NAMALWA (cell line): ENCODE data around the gene RBCK1.
"Not testable (repeated sequence)": the region's sequence is repeated elsewhere in the genome, so short reads cannot be mapped to it uniquely, and the experiment has no call there.

ENCODE experiments used
- DNase-seq: peaks from one replicate; pipeline ENCODE4 v3.0.0-alpha.2; 2015; ENCODE audit warnings: low spot score

RBCK1 gene

GRCh38 chr20:407953-408842 is at the start of gene RBCK1:
TSS of gene RBCK1 (plus strand) at chr20:408299. CDS start at chr20:408758, 459 bp downstream.
- peak; percentile 90 for DNase-seq

DNA sequence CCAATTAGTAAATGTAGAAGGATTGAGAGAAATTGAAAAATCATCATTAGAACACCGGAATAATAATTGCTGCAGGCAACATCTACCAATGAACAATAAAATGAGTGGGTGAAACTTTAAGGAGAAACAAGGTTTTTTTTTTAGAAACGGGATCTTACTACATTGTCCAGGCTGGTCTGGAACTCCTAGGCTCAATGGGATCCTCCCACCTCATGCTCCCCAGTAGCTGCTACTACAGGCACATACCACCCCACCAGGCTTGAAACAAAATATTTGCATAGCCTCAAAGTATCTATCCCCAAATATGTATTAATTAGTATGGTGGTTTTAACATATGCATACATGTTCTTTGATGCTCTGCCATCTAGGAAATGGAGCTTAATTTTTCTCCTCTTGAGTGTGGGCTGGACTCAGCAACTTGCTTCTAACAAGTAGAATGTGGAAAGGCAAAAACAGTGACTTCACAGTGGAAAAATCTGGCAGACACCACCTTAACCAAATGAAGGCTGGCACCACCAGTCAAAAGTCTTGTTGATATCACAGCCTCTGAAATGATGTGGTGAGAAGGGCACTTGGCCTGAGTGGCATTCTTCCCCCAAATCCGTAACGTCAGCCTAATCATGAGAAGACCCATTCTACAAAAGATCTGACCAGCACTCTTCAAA is 49.1 kb upstream of the RBCK1 start:
- no peak for DNase-seq

DNA sequence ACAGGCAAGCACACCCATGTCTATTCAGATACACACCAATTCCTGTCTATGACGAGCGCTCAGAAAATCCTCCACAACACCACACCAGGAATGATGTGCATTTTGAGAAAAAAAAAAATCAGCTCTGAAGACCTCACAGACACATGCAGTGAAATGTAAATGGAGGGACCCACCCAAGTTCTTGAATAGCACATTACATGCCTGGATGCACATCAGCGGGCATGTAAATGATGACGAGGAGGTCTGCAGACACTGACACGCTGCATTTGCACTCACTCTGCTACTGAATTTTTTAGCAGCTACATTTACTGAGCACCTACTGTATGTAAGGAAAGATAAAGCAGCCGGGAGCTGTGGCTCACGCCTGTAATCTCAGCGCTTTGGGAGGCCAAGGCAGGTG is 46.5 kb upstream of the RBCK1 start:
- DNase-seq = peak; percentile 83

DNA sequence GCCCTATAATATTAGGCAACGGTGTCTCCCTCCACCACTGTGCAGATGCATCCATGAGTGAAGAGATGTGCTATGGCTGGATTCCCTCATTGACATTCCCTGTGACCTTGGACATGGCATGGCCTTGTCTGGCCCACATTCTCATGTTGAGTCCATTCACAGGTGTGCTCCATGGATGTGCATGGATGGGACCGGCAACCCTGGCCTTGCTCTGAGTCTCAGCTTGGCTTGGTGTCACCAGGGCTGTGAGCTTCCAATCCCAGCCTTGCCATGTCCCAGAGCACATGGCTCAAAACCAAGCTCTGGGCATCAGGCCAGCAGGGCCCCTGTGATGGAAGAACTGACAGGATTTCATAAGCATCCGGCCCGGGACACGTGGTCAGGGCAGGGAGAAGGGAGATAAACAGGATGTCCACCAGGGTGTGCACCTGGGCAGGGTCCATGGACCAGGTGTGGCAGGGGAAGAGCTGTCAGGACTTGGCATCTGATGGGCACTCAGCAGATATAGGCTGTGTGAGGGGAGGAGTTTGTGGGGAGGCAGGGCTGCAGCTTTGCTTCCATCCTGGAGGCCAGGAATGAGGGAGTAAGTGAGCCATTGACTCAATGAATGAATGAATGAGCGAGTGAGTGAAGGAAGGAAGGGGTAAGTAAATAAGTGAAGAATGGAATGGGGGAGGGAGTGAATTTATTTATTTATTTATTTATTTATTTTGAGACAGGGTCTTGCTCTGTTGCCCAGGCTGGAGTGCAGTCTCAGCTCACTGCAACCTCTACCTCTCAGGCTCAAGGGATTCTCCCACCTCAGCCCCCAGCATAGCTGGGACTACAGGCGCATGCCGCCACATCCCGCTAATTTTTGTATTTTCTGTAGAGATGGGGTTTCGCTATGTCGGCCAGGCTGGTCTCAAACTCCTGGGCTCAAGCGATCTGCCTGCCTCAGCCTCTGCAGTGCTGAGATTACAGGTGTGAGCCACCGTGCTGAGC is 45.5 kb upstream of the RBCK1 start:
- peak; percentile 83 for DNase-seq

DNA sequence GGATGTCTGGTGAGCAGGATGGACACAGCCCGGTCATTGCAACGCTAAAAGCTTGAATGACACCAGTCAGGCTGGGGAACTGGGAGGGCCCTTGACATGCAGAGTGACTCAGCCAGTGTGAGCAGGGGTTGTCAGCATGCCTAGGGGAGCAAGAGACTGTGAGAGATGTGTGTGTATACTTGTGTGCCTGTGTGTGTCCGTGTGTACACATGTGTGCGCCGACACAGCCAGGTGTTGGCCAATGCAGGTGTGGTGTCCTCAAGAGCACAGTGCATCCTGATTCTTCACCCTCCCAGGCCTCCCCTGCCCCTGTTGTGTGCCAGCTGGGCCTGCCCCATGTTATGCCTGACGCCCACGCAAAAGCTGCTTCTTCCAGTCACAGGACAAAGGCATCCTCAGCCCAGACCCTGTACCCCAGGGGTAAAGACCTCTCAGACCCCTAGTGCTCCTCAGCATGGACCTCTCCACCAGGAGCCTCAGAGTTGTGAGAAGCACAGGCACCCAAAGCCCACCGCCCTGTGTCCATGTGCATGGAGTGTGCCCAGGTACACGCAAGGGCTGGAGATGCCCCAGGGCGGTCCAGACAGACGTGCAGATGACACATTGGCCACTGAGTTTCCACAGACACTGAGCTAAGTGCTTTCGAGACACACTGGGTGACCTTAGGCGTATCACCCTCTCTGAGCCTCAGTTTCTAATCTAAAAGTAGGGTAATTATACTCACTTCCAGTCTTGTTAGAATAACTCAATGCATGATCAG is 44.6 kb upstream of the RBCK1 start:
- DNase-seq = no peak

DNA sequence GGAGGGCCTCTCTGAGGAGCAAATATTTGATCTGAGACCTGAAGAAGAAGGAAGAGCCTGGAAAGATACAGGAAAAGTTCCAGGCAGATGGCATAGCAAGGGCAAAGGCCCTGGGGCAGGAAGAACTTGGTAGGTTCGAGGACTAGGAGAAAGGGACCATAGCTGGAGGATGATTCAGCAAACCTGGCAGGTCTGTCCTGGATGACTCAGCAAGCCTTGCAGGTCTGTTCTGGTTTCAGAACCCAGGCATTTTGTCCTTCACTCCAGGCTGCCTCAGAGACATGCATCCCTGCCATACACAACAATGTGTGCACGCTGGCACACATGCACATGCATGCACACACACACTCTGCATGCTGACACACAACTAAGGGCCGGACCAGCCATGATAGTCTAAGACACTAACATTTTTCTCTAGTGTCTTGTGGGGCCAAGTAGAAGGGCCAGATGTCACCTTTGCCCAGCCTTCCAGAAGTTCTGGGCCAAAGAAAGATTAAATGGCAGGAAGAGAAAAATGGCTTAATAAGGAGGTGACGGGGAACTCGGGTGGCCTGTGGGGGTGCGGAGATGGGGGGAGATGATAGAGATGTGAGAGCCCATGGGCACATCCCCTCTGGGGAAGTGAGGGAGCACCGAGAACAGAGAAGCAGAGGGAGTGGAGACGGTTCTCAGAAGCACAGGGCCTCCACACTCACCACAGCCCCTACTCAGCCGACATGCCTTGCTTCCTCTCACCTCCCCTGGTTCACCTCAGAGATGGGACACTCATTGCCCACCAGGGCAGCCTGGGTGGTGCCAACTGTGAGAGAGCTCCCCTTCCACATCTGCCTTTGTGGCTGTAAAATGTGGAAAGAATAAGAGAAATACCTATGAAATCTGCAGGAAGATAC is 42.9 kb upstream of the RBCK1 start:
- DNase-seq = no peak

DNA sequence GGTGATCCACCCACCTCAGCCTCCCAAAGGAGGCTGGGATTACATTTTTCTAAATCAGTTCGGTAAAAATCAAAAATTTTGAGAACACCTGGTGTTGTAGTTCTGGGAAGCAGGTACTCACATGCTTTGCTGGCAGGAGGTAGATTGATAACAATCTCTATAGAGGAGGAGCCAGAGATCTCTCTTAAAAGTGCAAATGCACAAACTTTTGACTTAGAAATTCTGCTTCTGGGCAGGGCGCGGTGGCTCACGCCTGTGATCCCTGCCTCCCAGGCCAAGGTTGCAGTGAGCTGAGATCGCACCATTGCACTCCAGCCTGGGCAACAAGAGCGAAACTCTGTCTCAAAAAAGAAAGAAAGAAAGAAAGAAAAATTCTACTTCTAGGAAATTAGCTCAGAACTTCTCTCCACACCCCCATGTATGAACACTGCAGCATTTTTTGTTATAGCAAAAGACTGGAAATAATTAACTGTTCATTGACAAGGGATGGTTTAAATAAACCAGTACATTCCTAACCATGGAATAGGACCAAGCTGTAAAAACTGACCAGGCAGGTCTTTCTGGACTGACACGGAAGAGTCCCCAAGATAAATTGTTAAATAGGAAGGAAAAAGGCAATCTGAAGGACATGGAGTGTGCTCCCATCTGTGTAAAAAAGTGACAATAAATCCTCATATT is 41.9 kb upstream of the RBCK1 start:
- no peak for DNase-seq

- DNase-seq = no peak
Observed at GRCh38 chr20:366719-367485, 41.2 kb upstream of the RBCK1 start.

GRCh38 chr20:367486-367887 is 40.6 kb upstream of the RBCK1 start:
- no peak for DNase-seq

- DNase-seq = no peak
Observed at GRCh38 chr20:368915-369314, 39.2 kb upstream of the RBCK1 start.

DNA sequence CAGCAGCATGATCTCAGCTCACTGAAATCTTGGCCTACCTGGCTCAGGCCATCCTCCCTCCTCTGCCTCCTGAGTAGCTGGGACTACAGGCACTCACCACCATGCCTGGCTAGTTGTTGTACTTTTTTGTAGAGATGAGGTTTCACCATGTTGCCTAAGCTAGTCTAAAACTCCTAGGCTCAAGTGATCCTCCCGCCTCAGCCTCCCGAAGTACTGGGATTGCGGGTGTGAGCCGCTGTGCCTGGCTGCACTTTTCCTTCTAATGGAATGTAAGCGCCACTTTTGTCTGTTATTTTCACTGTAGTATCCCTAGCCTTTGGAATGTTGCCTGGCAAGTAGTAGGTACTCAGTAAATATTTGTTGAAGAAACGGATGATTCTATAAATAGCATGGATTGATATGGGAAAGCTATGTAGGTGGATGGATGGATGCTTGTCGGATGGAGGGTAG is 37.9 kb upstream of the RBCK1 start:
- DNase-seq = no peak

DNA sequence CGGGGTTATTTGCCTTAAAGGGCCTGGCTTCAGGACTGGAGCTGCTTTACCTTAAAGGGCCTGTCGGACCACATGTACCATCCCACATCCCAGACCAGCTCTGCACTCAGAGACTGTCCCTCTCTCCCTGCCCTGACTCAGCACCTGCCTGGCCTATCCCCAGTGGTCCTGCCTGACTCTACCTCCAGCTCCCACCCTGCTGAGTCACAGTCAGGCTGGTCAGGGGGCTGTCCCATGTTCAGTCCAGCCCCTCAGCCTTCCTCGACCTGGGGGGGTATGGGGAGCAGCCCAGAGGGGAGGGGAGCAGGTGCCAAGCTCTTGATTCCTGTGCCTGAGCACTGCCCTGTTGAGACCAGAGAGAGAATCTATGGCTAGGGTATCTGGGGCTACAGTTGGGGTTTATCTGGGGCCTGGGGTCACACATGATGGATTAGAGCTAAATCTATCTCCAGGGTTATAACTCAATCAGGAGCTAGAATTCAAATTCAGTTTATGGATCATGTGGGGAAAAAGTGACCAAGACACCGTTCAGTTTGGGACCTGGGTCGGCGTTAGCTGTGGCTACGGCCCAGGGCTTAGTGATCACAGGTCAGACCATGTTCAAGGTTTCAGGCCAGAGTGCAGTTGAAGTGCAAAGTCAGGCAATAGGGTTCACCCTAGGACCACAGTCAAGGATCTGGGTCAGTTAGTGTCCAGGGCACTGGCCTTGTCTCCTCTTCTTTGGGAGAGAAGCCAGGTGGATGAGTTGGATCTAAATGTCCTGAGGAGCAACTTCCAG is 36.9 kb upstream of the RBCK1 start:
- no peak for DNase-seq

DNA sequence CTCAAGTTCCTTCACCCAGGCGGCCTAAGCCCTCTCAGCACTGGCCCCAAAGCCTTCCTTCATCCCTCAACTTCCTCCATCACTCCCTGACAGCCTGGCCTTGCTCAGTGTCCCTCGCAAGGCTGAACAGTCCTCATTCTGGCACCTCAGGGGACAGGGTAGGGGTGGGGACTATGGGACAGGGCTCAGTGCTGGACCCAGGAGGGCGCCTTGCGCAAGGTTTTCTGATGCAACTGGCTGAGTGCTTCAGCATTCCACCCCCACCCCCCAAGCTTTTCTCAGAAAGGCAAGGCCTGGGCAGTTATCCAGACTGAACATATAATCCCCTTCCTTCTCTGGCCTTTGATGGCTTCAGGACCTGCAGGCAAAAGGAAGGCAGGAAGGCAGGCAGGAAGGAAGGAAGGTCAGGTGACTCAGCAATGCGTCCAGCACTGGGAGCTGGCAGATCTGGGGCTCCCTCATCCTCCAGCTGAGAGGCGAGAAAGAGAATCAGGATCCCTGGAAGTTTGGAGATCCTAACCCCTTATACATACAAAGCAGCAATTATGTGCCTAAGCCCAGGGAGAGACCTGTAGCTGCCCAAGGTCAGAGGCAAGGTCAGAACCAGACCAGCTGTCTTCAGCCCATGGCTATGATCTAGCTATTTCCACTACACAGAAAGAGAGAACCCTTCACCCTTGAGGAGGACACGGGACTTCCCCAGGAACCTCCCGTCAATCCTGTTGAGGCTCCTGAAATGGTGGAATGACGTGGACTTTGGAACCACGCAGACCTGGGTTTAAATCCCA is 36.1 kb upstream of the RBCK1 start:
- DNase-seq = no peak

GRCh38 chr20:372543-373082 is 35.5 kb upstream of the RBCK1 start:
- DNase-seq = not testable (repeated sequence)

DNA sequence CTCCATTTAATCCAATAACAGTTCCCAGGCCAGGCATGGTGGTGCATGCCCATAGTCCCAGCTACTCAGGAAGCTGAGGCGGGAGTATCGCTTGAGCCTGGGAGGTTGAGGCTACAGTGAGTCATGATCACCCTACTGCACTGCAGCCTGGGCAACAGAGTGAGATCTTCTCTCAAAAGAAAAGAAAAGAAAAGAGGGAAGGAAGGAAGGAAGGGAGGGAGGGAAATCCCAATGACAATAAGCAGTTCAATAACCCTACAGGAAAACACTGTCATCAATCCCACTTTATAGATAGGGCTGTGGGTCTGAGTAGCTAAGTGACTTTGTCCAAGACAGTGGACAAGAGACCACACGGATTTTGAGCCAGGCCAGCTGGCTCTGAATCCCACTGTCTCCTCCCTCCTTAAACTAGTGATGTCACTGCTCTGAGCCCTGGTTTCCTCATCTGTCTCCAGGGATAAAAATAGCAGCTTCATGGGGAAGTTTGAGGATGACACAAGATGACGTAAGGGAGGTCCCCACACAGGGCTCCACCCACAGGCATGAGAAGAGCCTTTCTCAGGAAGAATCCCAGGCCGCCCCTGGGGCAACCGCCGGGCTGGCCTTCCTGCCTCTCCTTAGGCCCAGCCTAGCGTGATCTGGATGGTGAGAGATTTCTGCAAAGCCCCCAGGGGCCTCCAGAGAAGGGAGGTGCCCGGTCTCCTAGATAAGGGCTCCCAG is 34.8 kb upstream of the RBCK1 start:
- no peak for DNase-seq

DNA sequence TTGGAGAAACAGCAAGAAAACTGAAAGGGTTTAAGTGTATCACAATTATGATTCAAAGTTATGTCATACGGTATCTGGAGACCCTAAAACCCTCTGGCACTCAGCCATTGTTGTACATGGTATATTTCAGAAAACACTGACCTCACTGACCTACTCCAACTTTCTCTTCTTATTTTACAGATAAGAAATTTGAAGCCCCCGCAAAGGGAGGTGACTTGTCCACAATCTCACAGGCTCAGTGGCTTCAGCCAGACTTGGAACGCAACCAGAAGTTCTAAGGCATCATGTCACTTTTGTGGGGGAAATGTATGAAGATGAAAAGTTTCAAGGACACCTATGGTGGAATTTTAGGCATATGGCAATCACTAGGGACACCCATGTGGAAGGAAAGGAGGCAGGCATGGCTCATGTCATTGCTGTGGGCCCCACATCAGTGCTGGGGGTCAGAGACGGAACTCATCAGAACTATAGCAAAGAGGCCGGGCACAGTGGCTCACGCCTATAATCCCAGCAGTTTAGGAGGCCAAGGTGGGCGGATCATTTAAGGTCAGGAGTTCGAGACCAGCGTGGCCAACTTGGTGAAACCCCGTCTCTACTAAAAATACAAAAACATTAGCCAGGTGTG is 32.7 kb upstream of the RBCK1 start:
- DNase-seq = no peak
